ENCODE data around the gene AXL. TPM values are rescaled to one million over a fixed set of nuclear protein-coding genes. Genes with fewer than 3 reads are reported as not detected.
A peak's percentile ranks its signal among the peaks of the same experiment; 100 is the strongest.

AXL gene
- total and polyA plus RNA-seq, 4 donors, result 4.3 to 24.8 (median 12.1) TPM

GRCh38 chr19:41265395-41266153 lies 46.6 kb downstream of the AXL start:
- peak; percentile 45 for DNase-seq (ENCODE audit: low spot score)
- peak overlapping the region; percentile 97 to 100 for H3K27ac ChIP-seq (ENCODE audit: low read depth in 1 of 2, low read length in 2 of 2)
- peaks cover 4 to 29% (median 14%) of the 10 kb centered on the region in 4 donors for H3K4me1 ChIP-seq (ENCODE audit: control insufficient read depth in 4 of 4, insufficient read depth in 4 of 4, low read length in 3 of 4)

GRCh38 chr19:41269055-41269454 lies 50.0 kb downstream of the AXL start:
- no peak for DNase-seq (ENCODE audit: low spot score)
- Histone ChIP-seq H3K36me3 (ENCODE audit: control insufficient read depth in 4 of 4, insufficient read depth in 3 of 4, low read depth in 1 of 4, low read length in 3 of 4) (peaks cover 24 to 54% (median 50%) of the 10 kb centered on the region in 4 donors), H3K9me3 (ENCODE audit: control insufficient read depth in 4 of 4, low read length in 3 of 4) (no peaks in the 10 kb centered on the region), H3K27ac (ENCODE audit: low read depth in 1 of 2, low read length in 2 of 2) (no peak overlapping the region), H3K4me1 (ENCODE audit: control insufficient read depth in 4 of 4, insufficient read depth in 4 of 4, low read length in 3 of 4) (peaks cover 0 to 21% (median 10%) of the 10 kb centered on the region in 4 donors), H3K4me3 (ENCODE audit: low read depth in 1 of 3, low read length in 3 of 3) (no peak overlapping the region), H3K9ac (ENCODE audit: low read depth in 1 of 2, low read length in 2 of 2) (no peak overlapping the region), H3K27me3 (ENCODE audit: control insufficient read depth in 4 of 4, insufficient read depth in 4 of 4, low read length in 3 of 4) (no peaks in the 10 kb centered on the region)
- 96% methylated on average over 2 of the region's 2 CpGs for WGBS
- TF ChIP-seq SP1 (IDR thresholded peaks at IDR 0.05) (no peak), MAX (IDR thresholded peaks at IDR 0.05) (no peak), FOXA1 (IDR thresholded peaks at IDR 0.05) (no peak), YY1 (IDR thresholded peaks at IDR 0.05) (no peak), ZBTB33 (IDR thresholded peaks at IDR 0.05) (no peak)

More at GRCh38 chr19:41265395-41266153, 46.6 kb downstream of the AXL start:
- Histone ChIP-seq H3K36me3 (ENCODE audit: control insufficient read depth in 4 of 4, insufficient read depth in 3 of 4, low read depth in 1 of 4, low read length in 3 of 4) (peaks cover 6 to 19% (median 16%) of the 10 kb centered on the region in 4 donors), H3K9ac (ENCODE audit: low read depth in 1 of 2, low read length in 2 of 2) (peak overlapping the region; percentile 77 to 93), H3K27me3 (ENCODE audit: control insufficient read depth in 4 of 4, insufficient read depth in 4 of 4, low read length in 3 of 4) (no peaks in the 10 kb centered on the region), H3K9me3 (ENCODE audit: control insufficient read depth in 4 of 4, low read length in 3 of 4) (no peaks in the 10 kb centered on the region), H3K4me3 (ENCODE audit: low read depth in 1 of 3, low read length in 3 of 3) (peak overlapping the region; percentile 68 to 93 (median 84))
- WGBS, result 3% methylated on average over 17 of the region's 17 CpGs
- TF ChIP-seq TAF1 (conservative IDR thresholded peaks at IDR 0.05), result no peak
- TF ChIP-seq RAD21 (IDR thresholded peaks at IDR 0.05), result no peak
- no peak for TF ChIP-seq ATF3 (IDR thresholded peaks at IDR 0.05)
- TF ChIP-seq HNF4A (conservative IDR thresholded peaks at IDR 0.05), result no peak
- no peak for TF ChIP-seq ZBTB33 (IDR thresholded peaks at IDR 0.05)
- peak; percentile 32 for TF ChIP-seq NR2F2 (IDR thresholded peaks at IDR 0.05)
- TF ChIP-seq SP1 (IDR thresholded peaks at IDR 0.05), result no peak
- no peak for TF ChIP-seq FOXA2 (IDR thresholded peaks at IDR 0.05)
- no peak for TF ChIP-seq REST (IDR thresholded peaks at IDR 0.05)

Measured in liver (tissue), 9 donors.